ENCODE data around the gene REXO2. TPM values are rescaled to one million over a fixed set of nuclear protein-coding genes. Genes with fewer than 3 reads are reported as not detected.

REXO2 gene
- total and polyA plus RNA-seq, 2 of the 13 experiments (the other 11 are each of a cell fraction or from before 2014, with no cell fraction given): 95.6 to 104 TPM

- TF ChIP-seq ZNF597 (CRISPR knock-in tag; IDR thresholded peaks at IDR 0.05) (no peak), ZBTB20 (CRISPR knock-in tag; IDR thresholded peaks at IDR 0.05; ENCODE audit: borderline replicate concordance, low read depth) (no peak; the same call in 1 of the 2 replicates), SAP130 (CRISPR knock-in tag; IDR thresholded peaks at IDR 0.05; ENCODE audit: low read depth) (peak; percentile 85; the same call in 1 of the 2 replicates), FOXP1 (IDR thresholded peaks at IDR 0.05) (no peak), FOXP1 (CRISPR knock-in tag; IDR thresholded peaks at IDR 0.05) (peak; percentile 4; the same call in 1 of the 2 replicates), JARID2 (CRISPR knock-in tag; IDR thresholded peaks at IDR 0.05; ENCODE audit: insufficient replicate concordance) (no peak), HOXA3 (CRISPR knock-in tag; IDR thresholded peaks at IDR 0.05) (peak; percentile 91), HNRNPUL1 (IDR thresholded peaks at IDR 0.05; ENCODE audit: low read depth, low read length) (no peak), SOX6 (IDR thresholded peaks at IDR 0.05) (no peak), SOX6 (CRISPR knock-in tag; IDR thresholded peaks at IDR 0.05) (peak; percentile 77), TFDP2 (CRISPR knock-in tag; IDR thresholded peaks at IDR 0.05) (no peak; the same call in 1 of the 2 replicates), ZNF7 (CRISPR knock-in tag; IDR thresholded peaks at IDR 0.05) (no peak), BCL3 (CRISPR knock-in tag; IDR thresholded peaks at IDR 0.05) (peak; percentile 51; the same call in 1 of the 2 replicates), ATF4 (CRISPR knock-in tag; IDR thresholded peaks at IDR 0.05) (no peak), ZNF281 (CRISPR knock-in tag; IDR thresholded peaks at IDR 0.05; ENCODE audit: borderline replicate concordance) (peak; percentile 27; the same call in 1 of the 2 replicates), ZNF337 (CRISPR knock-in tag; IDR thresholded peaks at IDR 0.05; ENCODE audit: borderline replicate concordance, low read depth) (no peak; the same call in 1 of the 2 replicates), HIVEP1 (CRISPR knock-in tag; IDR thresholded peaks at IDR 0.05) (peak; percentile 92), E2F5 (CRISPR knock-in tag; conservative IDR thresholded peaks at IDR 0.05) (no peak), ARID3A (IDR thresholded peaks at IDR 0.05; ENCODE audit: low read depth, low read length) (peak; percentile 20; the same call in 1 of the 2 replicates)
These were observed 38.9 kb upstream of the REXO2 start, which contains the start of the genes C11orf71 and RBM7 (continued) for GRCh38 chr11:114400216-114400914.

Measured in HepG2 (cell line).